RWPE1 (cell line): ENCODE results near the gene AGXT.

Experiments
- CTCF ChIA-PET: fragments of 350-600 bp; sonication (Branson Sonifier 250); formaldehyde crosslinking; extraction: SDS; loops from one replicate; lab custom pipeline; 2021; lab: Yijun Ruan, JAX
- POLR2A ChIA-PET: fragments of 400-600 bp; formaldehyde crosslinking; extraction: SDS; loops from one replicate; lab custom pipeline; 2020; ENCODE audit warnings: antibody characterized with exemption; ENCODE audit not compliant: low non-redundant PET; lab: Yijun Ruan, JAX
- DNase-seq: peaks from one replicate; pipeline ENCODE4 v3.0.0; 2012; ENCODE audit warnings: low spot score
- H3K27ac ChIP-seq: fragments of 450-650 bp; 2 replicates; pipeline ENCODE4 v1.5.1; 2017
- TF ChIP-seq, protein P1 (sequence below): fragments of 450-650 bp; conservative IDR thresholded peaks from 2 replicates; pipeline ENCODE4 v1.5.1; 2017; ENCODE audit warnings: low read depth, mild to moderate bottlenecking

Gene AGXT

GRCh38 chr2:240865391-240865790 is 3.2 kb upstream of the AGXT start:
- H3K27ac ChIP-seq: no peak overlapping the region
- TF ChIP-seq, protein P1, sequence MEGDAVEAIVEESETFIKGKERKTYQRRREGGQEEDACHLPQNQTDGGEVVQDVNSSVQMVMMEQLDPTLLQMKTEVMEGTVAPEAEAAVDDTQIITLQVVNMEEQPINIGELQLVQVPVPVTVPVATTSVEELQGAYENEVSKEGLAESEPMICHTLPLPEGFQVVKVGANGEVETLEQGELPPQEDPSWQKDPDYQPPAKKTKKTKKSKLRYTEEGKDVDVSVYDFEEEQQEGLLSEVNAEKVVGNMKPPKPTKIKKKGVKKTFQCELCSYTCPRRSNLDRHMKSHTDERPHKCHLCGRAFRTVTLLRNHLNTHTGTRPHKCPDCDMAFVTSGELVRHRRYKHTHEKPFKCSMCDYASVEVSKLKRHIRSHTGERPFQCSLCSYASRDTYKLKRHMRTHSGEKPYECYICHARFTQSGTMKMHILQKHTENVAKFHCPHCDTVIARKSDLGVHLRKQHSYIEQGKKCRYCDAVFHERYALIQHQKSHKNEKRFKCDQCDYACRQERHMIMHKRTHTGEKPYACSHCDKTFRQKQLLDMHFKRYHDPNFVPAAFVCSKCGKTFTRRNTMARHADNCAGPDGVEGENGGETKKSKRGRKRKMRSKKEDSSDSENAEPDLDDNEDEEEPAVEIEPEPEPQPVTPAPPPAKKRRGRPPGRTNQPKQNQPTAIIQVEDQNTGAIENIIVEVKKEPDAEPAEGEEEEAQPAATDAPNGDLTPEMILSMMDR: no peak
- CTCF ChIA-PET: no interaction called here
- POLR2A ChIA-PET: no interaction called here
- no peak for DNase-seq

DNA sequence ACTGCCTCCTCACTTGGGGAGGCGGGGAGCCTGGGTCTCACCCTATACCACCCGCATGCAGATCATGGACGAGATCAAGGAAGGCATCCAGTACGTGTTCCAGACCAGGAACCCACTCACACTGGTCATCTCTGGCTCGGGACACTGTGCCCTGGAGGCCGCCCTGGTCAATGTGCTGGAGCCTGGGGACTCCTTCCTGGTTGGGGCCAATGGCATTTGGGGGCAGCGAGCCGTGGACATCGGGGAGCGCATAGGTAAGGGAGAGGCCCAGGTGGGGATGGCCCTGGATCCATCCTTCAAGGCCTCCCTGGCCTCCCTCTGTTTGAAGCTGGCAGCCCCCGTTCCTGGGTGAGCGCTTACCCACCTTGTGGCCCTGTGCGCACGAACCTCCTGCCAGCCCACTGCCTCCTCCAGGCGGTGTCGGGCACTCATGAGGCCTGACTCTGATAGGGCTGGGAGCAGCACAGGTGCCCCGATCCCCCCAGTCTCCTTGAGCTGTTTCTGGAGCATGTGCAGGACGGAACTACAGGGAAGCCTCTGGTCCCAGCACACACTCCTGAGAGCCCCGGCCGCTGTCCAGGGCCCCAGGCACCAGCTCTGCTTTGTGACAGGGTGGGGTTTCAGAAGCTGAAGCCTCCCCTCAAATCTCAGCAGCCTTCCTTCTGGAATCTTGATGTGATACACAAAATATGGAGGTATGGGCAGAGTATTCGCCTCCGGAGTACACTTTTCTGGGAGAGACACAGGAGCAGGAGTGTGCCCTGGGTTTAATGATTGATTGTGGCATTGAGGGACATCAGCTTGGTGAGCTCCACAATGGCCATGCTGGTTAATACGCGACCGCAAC is 708 bp downstream of the AGXT start:
- H3K27ac ChIP-seq: no peak overlapping the region
- TF ChIP-seq, protein P1: no peak
- CTCF ChIA-PET: no interaction called here
- no peak for DNase-seq
- POLR2A ChIA-PET: no interaction called here

DNA sequence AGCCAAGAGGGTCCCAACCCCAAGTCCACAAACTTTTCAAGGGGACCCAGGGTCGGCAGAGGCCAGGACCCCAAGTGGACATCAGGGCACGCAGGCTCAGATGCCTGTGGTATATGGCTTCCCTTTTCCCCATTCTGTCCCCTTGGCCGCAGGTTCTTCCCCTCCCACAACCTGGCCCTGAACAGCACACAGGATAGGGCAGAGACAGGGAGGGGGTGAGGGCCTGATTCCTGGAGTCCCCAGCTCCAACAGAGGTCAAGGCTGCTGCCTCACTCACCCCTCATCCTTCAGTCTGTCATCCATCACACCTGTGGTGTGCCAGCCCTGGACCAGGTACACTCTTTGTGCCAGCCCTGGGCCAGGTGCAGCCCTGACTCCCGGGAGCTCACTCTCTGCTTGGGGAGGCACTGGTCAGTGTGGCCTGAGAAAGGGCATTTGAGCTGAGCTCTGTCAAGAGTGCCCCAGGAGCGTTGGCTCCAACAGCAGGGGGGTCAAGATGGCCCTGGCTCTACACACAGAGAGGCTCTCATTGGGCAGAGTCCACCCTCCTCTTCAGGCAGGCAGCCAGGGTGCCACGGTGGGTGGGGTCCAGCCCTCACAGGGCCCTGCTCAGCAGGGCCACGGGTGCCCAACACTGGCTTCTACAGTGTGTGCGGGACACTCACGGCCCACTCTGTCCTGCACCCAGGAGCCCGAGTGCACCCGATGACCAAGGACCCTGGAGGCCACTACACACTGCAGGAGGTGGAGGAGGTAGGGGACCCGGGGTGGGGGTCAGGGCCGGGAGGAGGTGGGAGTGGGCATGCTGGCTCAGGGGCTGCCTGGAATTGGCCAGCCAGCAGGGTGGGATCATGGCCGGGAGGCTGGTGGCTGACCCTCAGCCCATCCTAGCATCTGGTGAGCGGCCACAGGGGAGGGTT is 1.6 kb downstream of the AGXT start:
- DNase-seq: no peak
- ChIA-PET CTCF (no interaction called here), POLR2A (no interaction called here)
- TF ChIP-seq, protein P1: no peak
- no peak overlapping the region for H3K27ac ChIP-seq

GRCh38 chr2:240871071-240871958 is 2.7 kb downstream of the AGXT start:
- POLR2A ChIA-PET: no interaction called here
- CTCF ChIA-PET: interaction anchor here (0.6 kb wide), 1 partner anchor 57 kb away, joined by 3 read pairs; no protein-coding TSS in a partner anchor
- DNase-seq: no peak
- no peak overlapping the region for H3K27ac ChIP-seq
- TF ChIP-seq, protein P1: no peak

GRCh38 chr2:240872317-240873097 is 3.9 kb downstream of the AGXT start:
- TF ChIP-seq, protein P1: no peak
- no peak for DNase-seq
- no peak overlapping the region for H3K27ac ChIP-seq
- POLR2A ChIA-PET: no interaction called here
- CTCF ChIA-PET: interaction anchor here (0.6 kb wide), 1 partner anchor 56 kb away, joined by 3 read pairs; no protein-coding TSS in a partner anchor
